B cell (primary cell): Measurements from ENCODE around the gene SMTN.

ENCODE experiments used
- EZH2 ChIP-seq: IDR thresholded peaks from 2 replicates; pipeline ENCODE4 v1.6.1; 2012; ENCODE audit warnings: borderline replicate concordance, low read depth, mild to moderate bottlenecking, moderate library complexity, low read length; ENCODE audit not compliant: insufficient read depth, poor library complexity, severe bottlenecking
- TF ChIP-seq, protein P1 (sequence below): fragments of 200-600 bp; IDR thresholded peaks from one replicate; pipeline ENCODE4 v1.8.0; 2022; ENCODE audit warnings: antibody characterized with exemption, mild to moderate bottlenecking

DNA sequence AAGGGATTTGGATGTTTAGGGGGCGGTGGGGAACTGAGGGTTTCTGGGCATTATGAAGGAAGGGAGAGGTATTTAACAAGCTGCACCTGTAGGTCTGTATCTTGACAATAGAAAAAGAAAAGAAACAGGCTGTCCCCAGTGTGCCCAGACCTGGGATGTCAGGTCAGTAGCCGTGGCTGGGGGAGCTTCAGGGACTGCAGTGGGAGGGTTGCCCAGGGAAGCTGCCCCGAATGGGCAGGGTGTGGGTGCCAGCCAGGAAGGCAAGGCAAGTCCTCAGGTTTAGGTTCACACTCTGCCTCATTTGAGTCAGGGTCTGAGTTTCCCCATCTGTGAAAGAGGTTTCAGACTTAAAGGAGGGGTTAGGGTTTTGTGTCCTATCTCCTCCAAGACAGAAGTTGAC, 43.2 kb downstream of the SMTN start:
- TF ChIP-seq, protein P1, sequence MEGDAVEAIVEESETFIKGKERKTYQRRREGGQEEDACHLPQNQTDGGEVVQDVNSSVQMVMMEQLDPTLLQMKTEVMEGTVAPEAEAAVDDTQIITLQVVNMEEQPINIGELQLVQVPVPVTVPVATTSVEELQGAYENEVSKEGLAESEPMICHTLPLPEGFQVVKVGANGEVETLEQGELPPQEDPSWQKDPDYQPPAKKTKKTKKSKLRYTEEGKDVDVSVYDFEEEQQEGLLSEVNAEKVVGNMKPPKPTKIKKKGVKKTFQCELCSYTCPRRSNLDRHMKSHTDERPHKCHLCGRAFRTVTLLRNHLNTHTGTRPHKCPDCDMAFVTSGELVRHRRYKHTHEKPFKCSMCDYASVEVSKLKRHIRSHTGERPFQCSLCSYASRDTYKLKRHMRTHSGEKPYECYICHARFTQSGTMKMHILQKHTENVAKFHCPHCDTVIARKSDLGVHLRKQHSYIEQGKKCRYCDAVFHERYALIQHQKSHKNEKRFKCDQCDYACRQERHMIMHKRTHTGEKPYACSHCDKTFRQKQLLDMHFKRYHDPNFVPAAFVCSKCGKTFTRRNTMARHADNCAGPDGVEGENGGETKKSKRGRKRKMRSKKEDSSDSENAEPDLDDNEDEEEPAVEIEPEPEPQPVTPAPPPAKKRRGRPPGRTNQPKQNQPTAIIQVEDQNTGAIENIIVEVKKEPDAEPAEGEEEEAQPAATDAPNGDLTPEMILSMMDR, result no peak
- TF ChIP-seq EZH2, result no peak
